ENCODE measurements around the gene CERS6. TPM values are rescaled to one million over a fixed set of nuclear protein-coding genes. Genes with fewer than 3 reads are reported as not detected.
"Not testable (repeated sequence)": the region's sequence is repeated elsewhere in the genome, so short reads cannot be mapped to it uniquely, and the experiment has no call there.

Gene CERS6
- total and polyA plus RNA-seq, 2 donors = 9.3 to 45.2 TPM

- DNase-seq (ENCODE audit: extremely low spot score) = no peak
- no peak overlapping the region for H3K4me3 ChIP-seq (ENCODE audit: low read depth, low read length)
- 97% methylated on average over 6 of the region's 6 CpGs for WGBS
- H3K36me3 ChIP-seq (ENCODE audit: insufficient read depth) = no peaks in the 10 kb centered on the region
- no peaks in the 10 kb centered on the region for H3K4me1 ChIP-seq (ENCODE audit: insufficient read depth)
- no peak overlapping the region for H3K27ac ChIP-seq (ENCODE audit: low read depth)
Observed at GRCh38 chr2:168642873-168643272, 186.8 kb downstream of the CERS6 start.

- H3K36me3 ChIP-seq (ENCODE audit: insufficient read depth) = no peaks in the 10 kb centered on the region
- WGBS = 91% methylated on average over 1 of the region's 1 CpG
- no peak for DNase-seq (ENCODE audit: extremely low spot score)
- H3K4me3 ChIP-seq (ENCODE audit: low read depth, low read length) = no peak overlapping the region
- no peak overlapping the region for H3K27ac ChIP-seq (ENCODE audit: low read depth)
- H3K4me1 ChIP-seq (ENCODE audit: insufficient read depth) = no peaks in the 10 kb centered on the region
Observed at GRCh38 chr2:168643979-168644378, 187.9 kb downstream of the CERS6 start.

GRCh38 chr2:168645696-168646338, 189.7 kb downstream of the CERS6 start:
- DNase-seq (ENCODE audit: extremely low spot score) = no peak
- 87% methylated on average over 2 of the region's 2 CpGs for WGBS
- no peaks in the 10 kb centered on the region for H3K36me3 ChIP-seq (ENCODE audit: insufficient read depth)
- H3K4me3 ChIP-seq (ENCODE audit: low read depth, low read length) = no peak overlapping the region
- H3K27ac ChIP-seq (ENCODE audit: low read depth) = no peak overlapping the region
- no peaks in the 10 kb centered on the region for H3K4me1 ChIP-seq (ENCODE audit: insufficient read depth)

GRCh38 chr2:168649105-168649504, 193.0 kb downstream of the CERS6 start:
- Histone ChIP-seq H3K4me1 (ENCODE audit: insufficient read depth) (no peaks in the 10 kb centered on the region), H3K27ac (ENCODE audit: low read depth) (no peak overlapping the region), H3K36me3 (ENCODE audit: insufficient read depth) (no peaks in the 10 kb centered on the region), H3K4me3 (ENCODE audit: low read depth, low read length) (no peak overlapping the region)
- DNase-seq (ENCODE audit: extremely low spot score) = no peak
- 60% methylated on average over 5 of the region's 5 CpGs for WGBS

DNA sequence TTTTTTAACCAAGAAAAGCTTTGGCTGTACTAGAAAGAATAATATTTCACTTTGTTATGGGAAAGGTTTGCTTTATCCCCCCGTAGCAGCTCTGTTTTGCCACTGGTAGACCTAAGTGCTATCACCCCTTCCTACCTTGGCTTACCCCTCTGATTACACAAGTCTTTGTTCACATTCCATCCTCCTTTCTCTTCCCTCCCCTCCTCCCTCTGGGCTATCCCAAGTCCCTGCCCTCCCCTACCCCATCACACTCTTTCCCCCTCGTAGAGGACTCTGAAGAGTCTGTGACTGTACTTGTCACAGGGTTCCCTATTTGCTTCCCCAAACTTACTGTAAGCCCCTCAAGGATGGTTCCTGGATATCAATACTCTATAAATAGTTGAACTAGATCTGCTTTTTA, 193.5 kb downstream of the CERS6 start:
- Histone ChIP-seq H3K36me3 (ENCODE audit: insufficient read depth) (no peaks in the 10 kb centered on the region), H3K27ac (ENCODE audit: low read depth) (no peak overlapping the region), H3K4me1 (ENCODE audit: insufficient read depth) (no peaks in the 10 kb centered on the region), H3K4me3 (ENCODE audit: low read depth, low read length) (no peak overlapping the region)
- 86% methylated on average over 2 of the region's 2 CpGs for WGBS
- DNase-seq (ENCODE audit: extremely low spot score) = no peak

- Histone ChIP-seq H3K27ac (ENCODE audit: low read depth) (no peak overlapping the region), H3K4me1 (ENCODE audit: insufficient read depth) (no peaks in the 10 kb centered on the region), H3K36me3 (ENCODE audit: insufficient read depth) (no peaks in the 10 kb centered on the region), H3K4me3 (ENCODE audit: low read depth, low read length) (no peak overlapping the region)
- no peak for DNase-seq (ENCODE audit: extremely low spot score)
- 97% methylated on average over 1 of the region's 1 CpG for WGBS
Observed at GRCh38 chr2:168650139-168650538, 194.1 kb downstream of the CERS6 start.

GRCh38 chr2:168650781-168651180, 194.7 kb downstream of the CERS6 start:
- H3K27ac ChIP-seq (ENCODE audit: low read depth) = no peak overlapping the region
- no peaks in the 10 kb centered on the region for H3K4me1 ChIP-seq (ENCODE audit: insufficient read depth)
- H3K4me3 ChIP-seq (ENCODE audit: low read depth, low read length) = no peak overlapping the region
- no peaks in the 10 kb centered on the region for H3K36me3 ChIP-seq (ENCODE audit: insufficient read depth)
- no peak for DNase-seq (ENCODE audit: extremely low spot score)

- H3K36me3 ChIP-seq (ENCODE audit: insufficient read depth) = no peaks in the 10 kb centered on the region
- H3K4me1 ChIP-seq (ENCODE audit: insufficient read depth) = no peaks in the 10 kb centered on the region
- WGBS = 74% methylated on average over 3 of the region's 3 CpGs
- H3K4me3 ChIP-seq (ENCODE audit: low read depth, low read length) = no peak overlapping the region
- no peak for DNase-seq (ENCODE audit: extremely low spot score)
- no peak overlapping the region for H3K27ac ChIP-seq (ENCODE audit: low read depth)
Observed at GRCh38 chr2:168652997-168653921, 197.2 kb downstream of the CERS6 start.

DNA sequence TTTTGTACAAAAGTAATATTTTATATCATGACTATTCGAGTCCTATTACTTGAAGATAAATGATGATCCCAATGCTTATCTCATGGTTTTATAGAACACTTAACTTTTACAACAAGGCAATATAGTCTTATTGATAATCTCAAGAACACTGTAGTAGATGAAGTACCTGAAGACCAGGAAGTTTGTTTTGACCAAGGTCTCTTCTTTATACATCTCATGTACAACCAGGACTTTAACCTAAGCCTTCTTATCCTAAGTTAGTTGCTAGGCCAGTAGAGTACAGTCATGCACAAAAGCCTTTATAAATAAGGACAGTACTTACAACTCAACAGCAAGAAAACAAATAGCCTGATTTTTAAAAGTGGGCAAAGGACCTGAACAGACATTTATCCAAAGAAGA, 198.6 kb downstream of the CERS6 start:
- Histone ChIP-seq H3K4me3 (ENCODE audit: low read depth, low read length) (no peak overlapping the region), H3K4me1 (ENCODE audit: insufficient read depth) (no peaks in the 10 kb centered on the region), H3K27ac (ENCODE audit: low read depth) (no peak overlapping the region), H3K36me3 (ENCODE audit: insufficient read depth) (no peaks in the 10 kb centered on the region)
- DNase-seq (ENCODE audit: extremely low spot score) = no peak
- 96% methylated on average over 1 of the region's 1 CpG for WGBS

- Histone ChIP-seq H3K4me1 (ENCODE audit: insufficient read depth) (no peaks in the 10 kb centered on the region), H3K36me3 (ENCODE audit: insufficient read depth) (no peaks in the 10 kb centered on the region), H3K27ac (ENCODE audit: low read depth) (no peak overlapping the region), H3K4me3 (ENCODE audit: low read depth, low read length) (no peak overlapping the region)
- DNase-seq (ENCODE audit: extremely low spot score) = no peak
- WGBS = 97% methylated on average over 1 of the region's 1 CpG
Observed at GRCh38 chr2:168655207-168655606, 199.1 kb downstream of the CERS6 start.

DNA sequence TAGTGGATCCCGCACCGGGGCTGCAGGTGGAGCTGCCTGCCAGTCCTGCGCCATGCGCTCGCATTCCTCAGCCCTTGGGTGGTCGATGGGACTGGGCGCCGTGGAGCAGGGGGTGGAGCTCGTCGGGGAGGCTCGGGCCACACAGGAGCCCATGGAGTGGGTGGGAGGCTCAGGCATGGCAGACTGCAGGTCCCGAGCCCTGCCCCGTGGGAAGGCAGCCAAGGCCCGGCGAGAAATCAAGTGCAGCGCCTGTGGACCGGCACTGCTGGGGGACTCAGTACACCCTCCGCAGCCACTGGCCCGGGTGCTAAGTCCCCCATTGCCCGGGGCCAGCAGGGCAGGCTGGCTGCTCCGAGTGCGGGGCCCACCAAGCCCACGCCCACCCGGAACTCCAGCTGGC, 201.3 kb downstream of the CERS6 start:
- not testable (repeated sequence) for H3K27ac ChIP-seq (ENCODE audit: low read depth)

DNA sequence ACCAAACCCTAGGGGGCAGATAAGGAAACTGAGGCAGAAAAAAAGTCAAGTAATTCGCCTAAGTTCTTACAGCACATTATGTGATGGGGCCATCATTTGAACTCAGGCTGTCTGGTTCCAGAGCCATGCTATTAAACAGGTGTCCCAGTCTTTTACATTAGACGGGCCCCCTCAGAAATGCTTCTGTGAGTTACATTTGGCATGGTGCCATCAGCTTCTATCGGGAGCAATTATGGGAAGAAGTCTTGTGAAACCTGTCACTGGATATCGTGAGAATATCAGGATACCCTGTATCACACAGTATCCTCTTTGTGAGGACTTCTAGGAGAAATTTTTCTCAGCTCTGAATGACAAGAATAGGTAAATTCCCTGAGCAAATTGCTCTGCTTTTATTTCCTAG, 202.6 kb downstream of the CERS6 start:
- no peak for DNase-seq (ENCODE audit: extremely low spot score)
- Histone ChIP-seq H3K36me3 (ENCODE audit: insufficient read depth) (no peaks in the 10 kb centered on the region), H3K4me1 (ENCODE audit: insufficient read depth) (no peaks in the 10 kb centered on the region), H3K27ac (ENCODE audit: low read depth) (no peak overlapping the region), H3K4me3 (ENCODE audit: low read depth, low read length) (no peak overlapping the region)
- WGBS = 68% methylated on average over 4 of the region's 4 CpGs

More for the DNA sequence above, 201.3 kb downstream of the CERS6 start:
- H3K36me3 ChIP-seq (ENCODE audit: insufficient read depth); H3K4me3 ChIP-seq (ENCODE audit: low read depth, low read length); H3K4me1 ChIP-seq (ENCODE audit: insufficient read depth); DNase-seq (ENCODE audit: extremely low spot score): not testable (repeated sequence)
- 97% methylated on average over 22 of the region's 24 CpGs for WGBS

- no peak for DNase-seq (ENCODE audit: extremely low spot score)
- no peak overlapping the region for H3K27ac ChIP-seq (ENCODE audit: low read depth)
- WGBS = 44% methylated on average over 9 of the region's 9 CpGs
Observed at GRCh38 chr2:168660870-168661862, 205.1 kb downstream of the CERS6 start.

More at GRCh38 chr2:168660870-168661862, 205.1 kb downstream of the CERS6 start:
- no peak overlapping the region for H3K4me3 ChIP-seq (ENCODE audit: low read depth, low read length)
- no peaks in the 10 kb centered on the region for H3K4me1 ChIP-seq (ENCODE audit: insufficient read depth)
- no peaks in the 10 kb centered on the region for H3K36me3 ChIP-seq (ENCODE audit: insufficient read depth)

Data from urinary bladder (tissue), 4 donors.